CD14-positive monocyte (primary cell): ENCODE data around the gene NHERF1. TPM values are rescaled to one million over a fixed set of nuclear protein-coding genes. Genes with fewer than 3 reads are reported as not detected.

Experiments used
- DNase-seq, 3 donors: peaks; one replicate each; pipeline ENCODE4 v3.0.0-alpha.2; 2011 to 2022
- H2AFZ ChIP-seq: 2 replicates; pipeline ENCODE4 v1.6.0; 2012; ENCODE audit warnings: mild to moderate bottlenecking, low read depth, low read length, inconsistent platforms; ENCODE audit not compliant: insufficient read depth, poor library complexity, severe bottlenecking
- H3K27ac ChIP-seq, 2 donors: 1 replicate in 1 of 2; 2 replicates in 1 of 2; pipeline ENCODE4 v1.5.1; 2012 to 2013; ENCODE audit warnings: low read length in 2 of 2, control low read depth in 1 of 2, inconsistent platforms in 1 of 2, low read depth in 1 of 2, mild to moderate bottlenecking in 1 of 2
- H3K27me3 ChIP-seq, 2 donors: one replicate each; pipeline versions ENCODE4 v1.6.0 to v1.6.1; 2011 to 2013; ENCODE audit warnings: low read length in 2 of 2; ENCODE audit not compliant: control insufficient read depth in 2 of 2, insufficient read depth in 2 of 2
- H3K36me3 ChIP-seq, 2 donors: replicated peaks in 1 of 2; 1 replicate in 1 of 2; 2 replicates in 1 of 2; pipeline versions ENCODE4 v1.5.1 to v1.6.1; 2012 to 2013; ENCODE audit warnings: low read length in 2 of 2, control low read depth in 1 of 2, inconsistent platforms in 1 of 2, mild to moderate bottlenecking in 1 of 2; ENCODE audit not compliant: insufficient read depth in 2 of 2, control insufficient read depth in 1 of 2
- H3K4me1 ChIP-seq, 2 donors: 1 replicate in 1 of 2; 2 replicates in 1 of 2; pipeline versions ENCODE4 v1.5.1 to v1.6.1; 2012 to 2013; ENCODE audit warnings: low read length in 2 of 2, control low read depth in 1 of 2, inconsistent platforms in 1 of 2, mild to moderate bottlenecking in 1 of 2, moderate library complexity in 1 of 2; ENCODE audit not compliant: insufficient read depth in 2 of 2, control insufficient read depth in 1 of 2
- H3K4me2 ChIP-seq: replicated peaks from 2 replicates; pipeline ENCODE3; 2012; ENCODE audit warnings: low read length, moderate library complexity, mild to moderate bottlenecking; ENCODE audit not compliant: poor library complexity, severe bottlenecking; ENCODE audit errors: extremely low read depth
- H3K4me3 ChIP-seq, 3 experiments: fragments of 200-600 bp in 1 of 3; sonication (generic) in 1 of 3; replicated peaks in 1 of 3; 1 replicate in 2 of 3; 2 replicates in 1 of 3; pipeline ENCODE4 v1.5.1; 2011 to 2013; ENCODE audit warnings: low read length in 3 of 3, mild to moderate bottlenecking in 3 of 3, control low read depth in 2 of 3, low read depth in 2 of 3, inconsistent platforms in 1 of 3, moderate library complexity in 1 of 3
- H3K79me2 ChIP-seq: 2 replicates; pipeline ENCODE4 v1.6.0; 2012; ENCODE audit warnings: mild to moderate bottlenecking, control low read depth, inconsistent platforms, low read length, moderate library complexity; ENCODE audit not compliant: insufficient read depth
- H3K9ac ChIP-seq: 2 replicates; pipeline ENCODE4 v1.6.0; 2017; ENCODE audit warnings: low read length, mild to moderate bottlenecking; ENCODE audit not compliant: insufficient read depth, poor library complexity, severe bottlenecking
- H3K9me3 ChIP-seq, 2 donors: replicated peaks in 1 of 2; 1 replicate in 1 of 2; 2 replicates in 1 of 2; pipeline versions ENCODE4 v1.5.1 to v1.6.1; 2012 to 2013; ENCODE audit warnings: low read length in 2 of 2, control low read depth in 1 of 2; ENCODE audit not compliant: control insufficient read depth in 1 of 2, insufficient read depth in 1 of 2
- H4K20me1 ChIP-seq: 2 replicates; pipeline ENCODE4 v1.6.0; 2012; ENCODE audit warnings: mild to moderate bottlenecking, low read length, control low read depth, moderate library complexity; ENCODE audit not compliant: insufficient read depth
- H3K27ac Mint-ChIP-seq, 7 donors: one replicate each; pipeline ENCODE4 v1.8.0; 2020; ENCODE audit warnings: mild to moderate bottlenecking in 7 of 7, mixed read lengths in 7 of 7, moderate library complexity in 6 of 7, inconsistent platforms in 2 of 7
- H3K27me3 Mint-ChIP-seq, 3 donors: one replicate each; pipeline ENCODE4 v1.8.0; 2021 to 2022; ENCODE audit warnings: low read depth in 3 of 3, mild to moderate bottlenecking in 3 of 3, mixed read lengths in 3 of 3, moderate library complexity in 3 of 3, inconsistent platforms in 1 of 3
- H3K36me3 Mint-ChIP-seq, 2 donors: one replicate each; pipeline ENCODE4 v1.8.0; 2020; ENCODE audit warnings: mixed read lengths in 2 of 2, inconsistent platforms in 1 of 2, mild to moderate bottlenecking in 1 of 2
- H3K4me1 Mint-ChIP-seq: one replicate; pipeline ENCODE4 v1.8.0; 2020; ENCODE audit warnings: mild to moderate bottlenecking, mixed read lengths
- H3K4me3 Mint-ChIP-seq, 2 donors: one replicate each; pipeline ENCODE4 v1.8.0; 2020; ENCODE audit warnings: mild to moderate bottlenecking in 2 of 2, mixed read lengths in 2 of 2, moderate library complexity in 1 of 2
- H3K9me3 Mint-ChIP-seq, 7 donors: one replicate each; pipeline ENCODE4 v1.8.0; 2020 to 2022; ENCODE audit warnings: mixed read lengths in 7 of 7, mild to moderate bottlenecking in 6 of 7, moderate library complexity in 6 of 7, inconsistent platforms in 2 of 7
- CTCF ChIP-seq: fragments of 200-600 bp; IDR thresholded peaks from one replicate; pipeline ENCODE4 v1.8.0; 2022; ENCODE audit warnings: antibody characterized with exemption, mild to moderate bottlenecking
- WGBS: methylation state at CpG from one replicate; pipeline ENCODE4 v1.1.5; 2013; ENCODE audit warnings: missing lambda C conversion rate; ENCODE audit not compliant: insufficient coverage; 5-methylcytosine and 5-hydroxymethylcytosine counted together
- intact Hi-C, 2 donors: fragments of 100-400 bp; cut with micrococcal nuclease; formaldehyde crosslinking; loops; one replicate each; pipeline versions ENCODE4 v1.15.0 to v1.15.1; 2023
- polyA plus RNA-seq, 3 donors: library from polyadenylated mRNA; depleted of rRNA in 1 of 3; unstranded in 2 of 3; stranded (reverse) in 1 of 3; fragments of 300-500 nt in 2 of 3; fragments of >200 nt in 1 of 3; fragmentation: Illumina TruSeq in 2 of 3; gene quantifications; 1 replicate in 2 of 3; 2 replicates in 1 of 3; pipeline ENCODE4 v1.2.3, GENCODE V29; 2012 to 2021

Gene NHERF1
- polyA plus RNA-seq, 3 donors = 79.5 to 149 (median 131) TPM

DNA sequence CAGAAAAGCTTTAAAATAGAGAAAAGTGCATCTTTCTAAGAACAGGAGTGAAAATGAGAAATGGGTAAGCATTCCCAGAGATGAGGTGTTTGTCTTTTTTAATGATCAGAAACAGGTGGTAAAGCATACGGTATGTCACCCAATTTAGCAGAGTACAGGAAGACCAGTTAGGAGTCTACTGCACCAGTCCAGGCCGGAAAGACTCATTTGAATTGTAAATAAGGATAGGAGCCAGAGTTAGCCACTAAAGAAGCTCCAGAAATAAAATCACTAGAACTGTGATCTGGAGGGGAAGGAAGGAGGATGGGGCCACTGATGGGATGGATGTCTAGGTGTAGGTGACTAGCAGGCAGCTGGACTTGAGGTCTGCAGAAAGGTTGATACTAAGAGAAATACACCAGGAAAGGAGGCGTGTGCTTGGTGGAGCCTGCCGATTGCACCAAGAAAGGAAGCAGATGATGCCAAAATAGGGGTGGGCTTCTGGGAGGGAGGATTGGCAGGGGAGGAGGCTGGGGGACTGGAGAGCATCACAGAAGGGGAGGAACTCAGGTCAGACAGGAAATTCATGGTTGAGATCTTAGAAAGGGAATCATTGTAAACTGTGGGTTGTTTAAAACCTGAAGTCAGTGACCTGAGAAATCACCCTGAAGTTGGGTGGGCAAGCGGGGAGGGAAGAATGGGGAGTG lies 35.8 kb downstream of the NHERF1 start:
- H3K9me3 ChIP-seq = no peaks in the 10 kb centered on the region
- intact Hi-C loops = no loop called here
- no peak overlapping the region for H3K27ac ChIP-seq
- Mint-ChIP-seq H3K36me3 (peaks cover 70 to 73% of the 10 kb centered on the region in 2 donors), H3K4me3 (peak overlapping the region in 1 of 2 donors; percentile 10), H3K27me3 (peaks cover 0 to 4% (median 0%) of the 10 kb centered on the region in 3 donors), H3K27ac (peak overlapping the region in 6 of 7 donors; percentile 79 to 100 (median 98)), H3K9me3 (no peaks in the 10 kb centered on the region), H3K4me1 (peaks cover 95% of the 10 kb centered on the region)
- peaks cover 83 to 96% of the 10 kb centered on the region in 2 donors for H3K4me1 ChIP-seq
- TF ChIP-seq CTCF = no peak
- DNase-seq = no peak
- H3K4me2 ChIP-seq = no peak overlapping the region
- no peak overlapping the region for H2AFZ ChIP-seq
- peaks cover 61% of the 10 kb centered on the region for H3K79me2 ChIP-seq
- H3K4me3 ChIP-seq = no peak overlapping the region
- H4K20me1 ChIP-seq = peaks cover 10% of the 10 kb centered on the region
- H3K36me3 ChIP-seq = peaks cover 5 to 19% of the 10 kb centered on the region in 2 donors
- no peaks in the 10 kb centered on the region for H3K27me3 ChIP-seq
- H3K9ac ChIP-seq = no peak overlapping the region
- 57% methylated on average over 5 of the region's 5 CpGs for WGBS

GRCh38 chr17:74785096-74785980 lies 36.9 kb downstream of the NHERF1 start:
- no peaks in the 10 kb centered on the region for H3K27me3 ChIP-seq
- peaks cover 5 to 19% of the 10 kb centered on the region in 2 donors for H3K36me3 ChIP-seq
- peaks cover 84 to 97% of the 10 kb centered on the region in 2 donors for H3K4me1 ChIP-seq
- no peaks in the 10 kb centered on the region for H3K9me3 ChIP-seq
- peak overlapping the region; percentile 68 for H3K4me2 ChIP-seq
- Mint-ChIP-seq H3K27ac (peak overlapping the region; percentile 93 to 100 (median 97)), H3K9me3 (no peaks in the 10 kb centered on the region), H3K27me3 (peaks cover 0 to 1% (median 0%) of the 10 kb centered on the region in 3 donors), H3K36me3 (peaks cover 75 to 81% of the 10 kb centered on the region in 2 donors), H3K4me3 (peak overlapping the region in 1 of 2 donors; percentile 83), H3K4me1 (peaks cover 97% of the 10 kb centered on the region)
- DNase-seq = peak in 1 of 3 donors; percentile 27
- no peak overlapping the region for H3K9ac ChIP-seq
- intact Hi-C loops = no loop called here
- peak overlapping the region in 1 of 3 experiments; percentile 59 for H3K4me3 ChIP-seq
- peak overlapping the region; percentile 84 to 91 for H3K27ac ChIP-seq
- peak; percentile 23 for TF ChIP-seq CTCF
- H3K79me2 ChIP-seq = peaks cover 61% of the 10 kb centered on the region
- no peak overlapping the region for H2AFZ ChIP-seq
- peaks cover 5% of the 10 kb centered on the region for H4K20me1 ChIP-seq
- WGBS = 86% methylated on average over 18 of the region's 21 CpGs
